NCI-H146 (cell line): Measurements from ENCODE around the gene ZBP1.

Experiments used
- DNase-seq: peaks from one replicate; lab custom pipeline; 2025; lab: John Stamatoyannopoulos, UW

Gene ZBP1

GRCh38 chr20:57584768-57585461, 35.3 kb downstream of the ZBP1 start:
- peak; percentile 61 for DNase-seq

- DNase-seq: no peak
These were observed 36.7 kb downstream of the ZBP1 start for GRCh38 chr20:57583289-57584257.

- DNase-seq: peak; percentile 47
These were observed 37.6 kb downstream of the ZBP1 start for GRCh38 chr20:57582432-57583288.

GRCh38 chr20:57582029-57582378, 38.2 kb downstream of the ZBP1 start:
- DNase-seq: no peak

- no peak for DNase-seq
These were observed 38.8 kb downstream of the ZBP1 start for GRCh38 chr20:57581202-57582028.

GRCh38 chr20:57580478-57581201, 39.6 kb downstream of the ZBP1 start:
- no peak for DNase-seq

GRCh38 chr20:57579898-57580447, 40.3 kb downstream of the ZBP1 start:
- DNase-seq: no peak

- no peak for DNase-seq
These were observed 40.8 kb downstream of the ZBP1 start for GRCh38 chr20:57579331-57579897.

GRCh38 chr20:57578476-57579165, 41.6 kb downstream of the ZBP1 start:
- DNase-seq: no peak

GRCh38 chr20:57577679-57578475, 42.3 kb downstream of the ZBP1 start:
- DNase-seq: no peak

GRCh38 chr20:57576617-57577550, 43.3 kb downstream of the ZBP1 start:
- peak; percentile 92 for DNase-seq

GRCh38 chr20:57576002-57576401, 44.2 kb downstream of the ZBP1 start:
- no peak for DNase-seq

- DNase-seq: no peak
These were observed 45.3 kb downstream of the ZBP1 start for GRCh38 chr20:57574954-57575353.

GRCh38 chr20:57573894-57574293, 46.3 kb downstream of the ZBP1 start:
- DNase-seq: peak; percentile 68

- DNase-seq: peak; percentile 69
These were observed 47.0 kb downstream of the ZBP1 start for GRCh38 chr20:57573242-57573641.

- DNase-seq: no peak
These were observed 48.3 kb downstream of the ZBP1 start for GRCh38 chr20:57571782-57572416.

GRCh38 chr20:57570920-57571319, 49.3 kb downstream of the ZBP1 start:
- peak; percentile 77 for DNase-seq
